GM21515 (cell line): ENCODE data around the gene PRKG1.
"Not testable (repeated sequence)": the region's sequence is repeated elsewhere in the genome, so short reads cannot be mapped to it uniquely, and the experiment has no call there.

ENCODE experiments used
- ATAC-seq: cut with Tn5 transposase; IDR thresholded peaks from one replicate; pipeline ENCODE4 v1.9.1; 2021; ENCODE audit not compliant: unreplicated experiment

PRKG1 gene

DNA sequence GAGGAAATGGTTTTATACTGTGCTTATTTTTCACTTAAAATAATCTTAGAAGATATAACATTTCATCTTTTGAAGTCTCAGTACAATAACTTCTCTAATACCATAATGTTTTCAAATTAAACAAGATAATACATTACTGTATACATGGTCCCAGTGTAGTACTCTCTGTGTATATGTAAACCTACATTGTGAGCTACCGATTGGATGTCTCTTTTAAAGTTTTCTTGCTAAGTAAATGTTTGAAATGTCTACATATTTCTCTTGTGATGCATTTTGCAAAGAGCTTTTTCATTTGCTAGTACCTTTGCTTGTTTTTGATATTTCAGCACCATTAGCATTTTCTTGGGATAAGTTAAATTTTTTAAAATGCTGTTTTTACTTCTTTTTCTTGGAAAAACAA, 94.8 kb downstream of the PRKG1 start:
- ATAC-seq = no peak

DNA sequence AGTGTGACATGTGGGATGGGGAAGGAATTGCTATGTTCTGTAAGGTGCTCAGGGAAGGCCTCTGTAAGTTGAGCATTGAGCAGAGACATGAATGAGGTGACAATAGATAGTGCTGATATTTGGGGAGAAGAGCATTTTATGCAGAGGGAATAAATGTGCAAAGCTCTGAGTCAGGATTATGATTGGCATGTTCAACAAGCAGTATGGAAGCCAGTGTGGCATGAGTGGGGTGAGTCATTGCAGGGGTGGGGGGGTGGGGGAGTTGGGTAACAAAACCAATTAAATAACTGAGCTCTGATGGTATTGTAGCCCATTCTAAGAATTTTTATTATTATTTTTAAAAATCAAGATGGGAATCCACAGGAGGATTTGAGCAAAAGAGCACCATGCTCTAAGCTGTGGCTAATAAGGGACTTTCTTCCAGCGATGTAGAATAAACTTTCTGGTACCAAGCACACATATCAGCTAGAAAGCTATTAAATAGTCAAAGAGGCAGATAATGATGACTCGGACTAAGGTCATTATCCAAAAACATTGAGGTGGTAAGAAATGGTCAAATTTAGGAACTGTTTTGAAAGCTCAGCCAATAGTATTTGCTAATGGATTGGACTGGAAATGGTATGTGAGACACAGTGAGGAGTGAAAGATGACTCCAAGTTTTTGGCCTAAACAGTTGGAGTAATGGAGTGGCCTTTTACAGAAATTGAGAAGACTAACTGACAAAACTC, 96.4 kb downstream of the PRKG1 start:
- ATAC-seq = no peak

DNA sequence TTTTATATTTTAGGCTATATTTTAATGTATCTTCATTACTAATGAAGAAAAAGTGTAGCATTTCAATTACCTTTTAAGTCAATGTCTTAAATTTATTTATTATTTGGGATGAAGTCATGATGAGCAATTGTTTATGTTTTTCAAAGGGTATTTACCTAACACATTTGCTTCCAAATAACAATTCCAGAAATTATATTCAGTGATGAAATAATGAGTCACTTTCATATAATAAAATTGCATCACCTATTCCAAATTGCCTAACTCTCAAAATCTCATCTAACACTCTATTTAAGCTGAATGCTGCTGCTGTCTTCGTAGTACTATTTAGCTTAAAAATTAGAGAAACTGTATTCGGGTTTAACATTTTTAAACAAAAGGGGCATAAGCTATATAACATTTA, 97.7 kb downstream of the PRKG1 start:
- ATAC-seq = no peak

DNA sequence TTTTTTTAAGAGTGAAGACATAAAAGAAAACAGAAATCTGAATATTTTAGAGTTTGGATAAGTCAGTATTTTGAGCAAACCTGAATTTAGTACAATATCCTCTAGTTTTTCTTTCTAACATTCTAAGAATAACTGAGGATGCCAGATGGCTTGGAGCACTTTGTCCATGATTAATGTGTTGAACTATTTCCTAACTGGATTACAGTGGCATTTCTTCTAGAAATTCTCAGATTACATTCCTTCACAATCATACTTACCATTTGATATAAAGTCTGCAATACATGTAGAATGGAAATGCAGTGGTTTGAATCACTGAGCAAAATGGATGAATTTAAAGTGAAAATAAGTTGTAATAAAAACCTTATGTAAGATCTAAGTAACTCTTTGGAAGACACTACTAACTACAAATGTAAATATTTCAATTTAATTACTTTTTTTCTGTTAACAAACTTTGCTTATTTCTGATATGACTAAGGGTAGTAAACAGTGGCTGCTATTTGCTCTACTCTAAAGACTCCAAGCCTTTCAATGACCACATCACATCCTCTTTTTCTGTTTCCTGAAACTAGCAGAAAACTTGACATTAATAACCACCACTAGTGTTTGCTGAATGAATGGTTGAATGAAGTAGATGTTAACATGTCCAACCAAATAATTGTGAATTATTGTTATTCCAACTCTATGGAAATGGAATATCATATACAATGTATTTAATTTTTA, 102.8 kb downstream of the PRKG1 start:
- no peak for ATAC-seq

DNA sequence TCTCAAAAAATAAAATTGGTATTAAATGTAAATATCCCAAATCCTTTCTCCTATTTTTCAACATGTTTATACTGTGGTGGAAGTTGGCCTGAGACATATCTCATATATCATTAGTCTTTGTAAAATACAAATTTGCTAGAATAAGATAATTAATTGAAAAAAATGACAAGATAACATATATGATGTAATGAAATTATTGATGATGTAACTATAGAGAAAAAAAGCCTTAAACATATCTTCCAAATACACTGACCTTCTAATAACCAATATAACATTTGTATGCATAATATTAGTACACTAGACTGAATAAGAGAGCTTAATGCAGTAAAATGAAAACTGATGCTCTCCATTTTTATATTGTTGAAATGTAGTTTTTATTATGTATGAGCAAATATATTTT, 104.3 kb downstream of the PRKG1 start:
- ATAC-seq = no peak

DNA sequence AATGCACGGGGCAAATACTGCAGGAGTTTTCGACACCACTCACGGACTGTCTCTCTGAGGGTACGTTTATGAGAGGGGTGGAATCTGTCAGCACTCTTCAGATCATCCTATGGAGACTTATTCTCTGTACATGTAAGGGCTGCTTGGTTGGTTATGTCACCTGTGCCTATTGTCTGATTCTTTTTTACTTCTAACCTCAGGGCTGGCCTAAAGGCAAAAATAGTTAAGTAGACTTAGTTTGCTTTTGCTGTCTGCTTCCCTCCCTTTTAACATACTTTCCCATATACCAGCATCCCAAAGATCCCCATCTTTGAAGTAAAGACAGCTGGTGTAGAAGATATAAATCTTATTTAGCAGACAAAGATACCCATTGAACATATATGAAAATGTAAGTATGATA, 105.9 kb downstream of the PRKG1 start:
- ATAC-seq = no peak

DNA sequence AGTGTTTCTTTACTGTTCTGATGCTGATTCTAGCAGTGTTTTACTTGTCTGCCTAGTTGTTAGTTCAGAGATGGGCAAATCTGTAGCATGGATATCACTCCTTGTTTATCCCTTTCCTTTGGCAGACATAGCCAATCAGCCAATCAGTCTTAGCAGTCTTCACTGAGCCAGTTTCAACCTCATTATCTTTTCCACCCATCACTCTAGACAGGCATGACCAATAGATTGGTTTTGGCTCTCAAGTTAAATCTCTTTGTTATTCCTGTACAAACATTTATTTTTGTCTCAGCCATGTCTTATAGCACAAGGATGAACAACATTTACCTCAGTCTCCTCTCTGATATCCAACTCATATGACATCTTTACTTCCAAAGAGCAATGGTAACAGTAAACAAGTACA, 109.5 kb downstream of the PRKG1 start:
- no peak for ATAC-seq

DNA sequence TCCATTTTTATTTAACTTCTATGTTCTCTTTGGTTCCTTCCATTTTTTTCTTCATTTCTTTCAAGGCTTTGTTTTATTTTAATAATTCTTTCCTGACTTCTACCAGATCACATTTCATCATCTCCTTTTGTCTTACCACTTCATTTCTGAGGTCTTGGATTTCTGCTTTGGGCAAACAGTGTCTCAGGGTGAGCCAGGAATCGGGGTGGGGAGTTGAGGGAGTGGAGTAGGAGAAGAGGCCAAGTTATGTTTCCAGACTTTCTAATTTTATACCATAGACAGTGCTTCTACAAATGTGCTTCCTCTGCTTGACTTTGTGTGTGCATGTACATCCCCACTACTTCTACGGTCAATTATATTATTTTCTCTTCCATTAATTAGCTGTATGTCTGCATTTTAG, 112.1 kb downstream of the PRKG1 start:
- no peak for ATAC-seq

DNA sequence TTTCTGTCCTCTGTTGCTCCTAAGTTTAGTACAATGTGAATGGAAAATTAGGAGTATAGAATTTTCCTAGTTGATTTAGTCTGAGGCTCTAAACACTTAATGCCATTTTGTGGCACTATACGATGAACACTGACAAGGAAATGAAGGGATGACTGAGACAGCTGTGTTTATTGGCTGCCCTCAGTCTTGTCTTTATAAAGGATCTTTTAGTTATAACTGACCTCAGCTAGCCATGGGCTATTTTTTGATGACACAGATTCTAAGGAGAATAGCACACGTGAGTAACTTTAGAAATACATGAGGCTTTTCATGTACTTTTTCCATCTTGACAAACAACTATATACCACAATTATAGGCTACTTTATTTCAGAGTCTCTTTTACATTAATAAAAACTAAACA, 113.7 kb downstream of the PRKG1 start:
- ATAC-seq = no peak

DNA sequence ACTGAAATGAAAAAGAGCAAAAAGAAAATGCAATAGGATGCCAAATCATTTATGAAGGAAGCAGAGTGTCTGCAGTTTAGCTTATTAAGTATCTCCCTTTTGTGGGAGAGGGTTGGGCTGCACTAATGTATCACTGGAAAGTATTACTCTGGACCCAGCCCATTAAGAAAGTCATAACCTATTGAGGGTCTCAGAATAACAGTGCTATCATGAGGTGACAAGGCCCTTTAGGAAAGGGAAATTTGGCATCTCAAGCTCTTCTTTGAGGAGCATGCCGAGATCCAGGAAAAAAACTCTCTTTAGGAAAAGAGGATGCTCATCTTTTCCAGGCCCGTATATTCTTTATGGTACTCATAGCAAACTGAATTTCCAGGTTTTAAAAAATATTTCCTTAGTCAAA, 114.6 kb downstream of the PRKG1 start:
- ATAC-seq = no peak

DNA sequence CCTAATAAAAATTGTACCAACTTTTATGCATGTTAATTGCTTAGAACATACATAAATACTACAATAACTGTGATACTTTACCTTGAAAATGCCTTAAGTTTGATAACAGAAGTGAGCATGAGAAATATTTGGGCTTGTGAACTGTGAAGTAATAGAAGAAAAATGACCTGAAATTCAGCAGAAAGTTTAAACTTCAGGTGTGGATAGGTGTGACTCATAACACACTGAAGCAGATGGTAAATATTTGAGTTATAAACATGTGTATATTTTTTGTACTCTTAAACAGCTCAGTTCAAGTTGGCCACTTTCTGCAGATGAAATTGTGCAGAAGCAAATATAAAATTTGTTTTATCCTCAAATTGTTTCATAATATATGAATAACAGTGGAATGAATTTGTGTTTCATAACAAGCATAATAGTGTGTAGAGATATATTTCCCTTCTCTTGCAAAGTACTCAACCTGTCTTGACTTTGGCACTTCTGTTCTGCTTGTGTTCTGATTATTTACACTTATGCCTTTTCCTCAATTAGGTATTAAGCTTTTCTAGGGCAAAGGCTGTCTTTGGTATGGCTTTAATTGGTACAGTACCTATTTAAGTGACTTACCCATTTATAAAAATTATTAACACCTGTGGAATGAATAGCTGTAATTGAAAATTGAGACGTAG, 122.4 kb downstream of the PRKG1 start:
- ATAC-seq = no peak

DNA sequence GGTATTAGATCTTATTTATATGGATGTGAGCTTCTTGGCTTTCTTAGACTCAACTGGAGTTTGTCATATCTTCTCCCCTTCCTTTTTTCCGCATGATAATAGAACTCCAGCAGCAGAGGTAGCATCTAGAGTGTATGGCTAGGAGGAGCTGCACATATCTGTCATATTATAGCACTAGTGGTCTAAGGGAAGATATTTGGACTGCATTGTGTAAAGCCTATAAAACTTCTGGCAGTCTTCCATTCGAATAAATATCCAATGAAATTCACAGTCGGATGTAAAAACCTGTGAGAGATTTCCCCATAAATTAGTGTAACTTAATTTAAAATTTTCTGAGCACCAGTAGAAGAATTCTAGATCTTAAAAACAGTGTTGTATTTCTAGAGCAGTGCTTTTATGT, 123.9 kb downstream of the PRKG1 start:
- no peak for ATAC-seq

DNA sequence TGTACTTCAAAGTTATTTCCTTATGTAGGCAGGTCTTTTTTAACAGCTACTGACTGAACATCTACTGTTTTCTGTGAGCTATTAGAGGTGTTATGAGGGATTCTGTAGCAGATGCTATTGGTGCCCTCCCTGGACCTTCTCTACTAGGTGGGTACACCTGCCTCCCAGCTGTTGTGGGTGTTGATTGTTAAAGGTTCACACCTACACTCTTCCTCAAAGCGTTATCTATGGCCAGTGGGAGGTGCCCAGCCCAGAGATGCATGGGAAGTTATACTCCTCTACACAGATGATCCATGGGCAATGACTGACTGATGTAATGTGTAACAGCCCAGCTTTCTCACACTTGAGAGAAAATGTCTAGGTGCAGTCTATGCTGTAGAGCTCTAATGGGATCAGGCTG, 127.7 kb downstream of the PRKG1 start:
- ATAC-seq = no peak

DNA sequence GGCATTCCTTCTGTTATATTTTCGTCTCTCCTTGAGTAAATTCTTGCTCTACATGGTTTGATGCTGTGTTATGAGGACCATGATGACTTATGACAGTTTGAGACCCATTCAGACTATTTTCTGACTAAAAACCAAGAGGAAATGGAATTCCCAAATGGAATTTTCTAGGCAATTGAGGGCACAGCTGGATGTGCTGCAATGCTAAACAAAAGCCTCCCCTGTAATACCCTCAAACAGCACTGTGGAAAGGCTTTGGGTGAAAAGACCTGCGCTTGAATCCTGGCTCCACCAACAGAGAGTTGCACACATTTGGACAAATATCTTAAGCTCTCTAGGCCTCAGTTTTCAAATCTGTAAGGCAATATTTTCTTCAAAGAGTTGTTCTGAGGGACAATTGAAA, 129.1 kb downstream of the PRKG1 start:
- ATAC-seq = no peak

DNA sequence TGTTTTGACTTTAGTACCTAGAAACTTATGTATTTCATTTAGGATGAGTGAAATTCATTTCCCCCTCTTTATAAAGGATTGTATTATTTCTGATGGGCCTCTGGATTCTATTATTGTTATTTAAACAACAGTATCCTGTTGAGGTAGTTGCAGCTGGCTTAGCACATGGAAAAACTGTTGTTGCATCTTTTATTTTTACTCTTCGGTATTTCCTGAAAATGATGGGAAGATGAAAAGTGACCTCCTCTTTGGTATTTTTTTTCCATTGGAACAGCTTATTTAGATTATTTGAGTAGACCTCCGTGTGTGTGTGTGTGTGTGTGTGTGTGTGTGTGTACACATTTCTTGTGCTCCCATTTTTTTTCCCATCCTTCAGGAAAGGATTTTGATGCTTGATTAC, 129.8 kb downstream of the PRKG1 start:
- no peak for ATAC-seq

DNA sequence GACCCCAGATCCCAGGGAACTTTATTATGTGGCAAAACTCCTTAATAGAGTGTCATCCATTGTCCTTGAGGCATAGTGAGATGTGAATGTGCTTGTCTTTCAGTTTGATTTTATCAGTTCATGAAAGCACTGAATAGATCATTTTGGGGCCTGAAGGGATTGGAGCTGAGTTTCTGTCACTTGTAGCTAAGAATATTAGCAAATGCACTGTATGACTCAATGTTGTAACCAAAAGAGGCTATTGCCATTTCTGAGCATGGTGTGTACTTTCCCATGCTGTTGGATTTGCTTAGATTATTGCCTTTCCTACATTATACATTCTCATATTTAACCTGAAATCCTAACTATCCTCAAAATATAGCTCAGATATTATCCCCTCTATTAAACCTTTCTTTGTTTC, 130.4 kb downstream of the PRKG1 start:
- ATAC-seq = no peak

DNA sequence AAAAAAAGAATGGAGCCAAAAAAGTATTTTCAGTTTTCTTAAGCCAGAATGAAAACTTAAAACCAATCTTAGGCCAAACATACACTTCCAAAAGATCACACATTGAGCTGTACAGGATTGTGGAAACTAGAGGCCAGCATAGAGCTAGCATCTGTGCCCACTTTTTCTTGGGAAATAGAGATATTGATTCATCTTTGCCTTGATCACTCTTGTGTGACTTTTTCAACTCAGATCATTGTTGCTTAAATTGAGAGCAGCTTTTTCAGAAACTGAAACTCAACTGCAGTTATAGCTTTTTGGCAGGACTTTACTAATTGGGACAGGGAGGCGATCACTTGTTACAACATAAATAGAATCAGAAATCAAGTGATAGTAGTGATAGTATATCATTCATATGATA, 132.2 kb downstream of the PRKG1 start:
- no peak for ATAC-seq

DNA sequence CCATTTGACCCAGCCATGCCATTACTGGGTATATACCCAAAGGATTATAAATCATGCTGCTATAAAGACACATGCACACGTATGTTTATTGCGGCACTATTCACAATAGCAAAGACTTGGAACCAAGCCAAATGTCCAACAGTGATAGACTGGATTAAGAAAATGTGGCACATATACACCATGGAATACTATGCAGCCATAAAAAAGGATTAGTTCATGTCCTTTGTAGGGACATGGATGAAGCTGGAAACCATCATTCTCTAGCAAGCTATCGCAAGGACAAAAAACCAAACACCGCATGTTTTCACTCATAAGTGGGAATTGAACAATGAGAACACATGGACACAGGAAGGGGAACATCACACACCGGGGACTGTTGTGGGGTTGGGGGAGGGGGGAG, 138.7 kb downstream of the PRKG1 start:
- ATAC-seq = not testable (repeated sequence)

DNA sequence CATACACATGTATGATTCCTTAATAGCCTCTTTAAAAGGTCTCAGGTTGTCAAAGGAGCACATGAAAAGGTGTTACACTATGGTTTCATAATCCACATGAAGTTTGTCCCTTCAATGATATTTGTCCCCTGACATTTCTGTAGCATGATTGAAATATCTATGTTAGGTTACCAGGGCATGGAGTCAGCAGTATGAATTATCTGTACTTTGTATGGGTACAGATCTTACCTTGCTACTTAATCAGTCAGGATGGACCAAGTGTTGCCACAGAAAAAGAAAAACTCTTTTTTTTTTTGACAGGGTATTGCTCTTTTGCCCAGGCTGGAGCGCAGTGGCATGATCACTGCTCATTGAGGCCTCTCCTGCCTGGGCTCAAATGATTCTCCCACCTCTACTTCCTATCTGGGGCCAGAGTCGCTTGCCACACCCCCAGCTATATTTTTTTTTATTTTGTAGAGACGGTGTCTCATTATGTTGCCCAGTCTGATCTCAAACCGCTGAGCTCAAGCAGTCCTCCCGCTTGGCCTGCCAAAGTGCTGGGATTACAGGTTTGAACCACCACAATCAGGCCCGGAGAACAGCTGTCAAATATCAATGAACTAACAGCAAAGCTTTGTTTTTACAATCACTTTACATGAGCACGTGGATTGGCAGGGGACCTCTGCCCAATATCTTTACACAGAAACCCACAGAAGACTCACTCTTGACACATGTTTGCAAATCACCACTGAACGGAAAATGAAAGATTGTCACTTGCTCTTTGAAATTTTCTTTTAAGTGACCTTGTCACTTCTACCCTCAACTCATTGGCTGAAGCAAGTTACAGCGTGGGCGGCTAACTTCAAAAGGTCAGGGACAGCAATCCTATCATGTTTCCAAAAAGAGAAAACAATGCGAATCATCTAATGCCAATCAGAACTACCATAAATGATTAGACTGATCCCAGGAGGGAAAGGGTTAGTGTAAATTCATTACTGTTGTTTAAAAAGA, 140.2 kb downstream of the PRKG1 start:
- no peak for ATAC-seq

DNA sequence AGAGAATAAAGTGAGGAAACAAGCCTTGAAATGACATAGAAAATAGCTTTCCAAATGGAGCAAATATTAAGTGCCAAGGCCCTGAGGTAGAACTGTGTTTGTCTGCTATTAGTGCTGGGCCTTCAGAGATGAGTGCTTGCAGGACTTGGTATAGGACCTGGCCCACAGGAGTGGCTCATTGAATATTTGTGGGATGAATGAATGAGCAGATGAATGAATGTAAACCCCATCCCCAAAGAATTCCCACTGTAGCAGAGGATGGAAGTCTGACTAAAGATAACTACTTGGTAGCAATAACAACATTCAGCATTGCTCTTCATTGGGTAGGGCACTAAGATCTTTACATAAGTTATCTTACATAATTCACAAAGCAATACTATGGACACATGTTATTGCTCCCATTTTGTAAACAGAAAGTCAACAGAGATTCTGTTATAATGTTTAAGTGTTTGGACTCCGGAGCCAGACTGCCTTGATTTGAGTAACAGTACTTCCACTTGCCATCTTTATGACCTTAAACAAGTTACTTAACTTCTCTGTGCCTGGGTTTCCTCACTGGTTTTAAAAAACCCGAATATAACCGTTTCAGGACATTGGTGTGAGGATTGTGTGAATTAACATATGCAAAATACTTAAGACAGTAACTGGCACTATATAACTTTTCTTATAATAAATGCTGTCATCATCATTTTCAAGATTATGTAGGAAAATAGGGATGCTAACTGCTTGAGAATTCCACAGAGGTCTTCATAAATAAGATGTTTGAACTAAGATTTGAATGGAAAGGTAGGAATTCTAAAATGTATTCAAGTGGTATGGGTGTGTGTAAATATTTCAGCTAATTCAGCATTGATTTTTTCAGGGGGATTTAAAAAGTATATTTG, 141.9 kb downstream of the PRKG1 start:
- no peak for ATAC-seq
